8988T (cell line): ENCODE data around the gene LPIN2.
A peak's percentile ranks its signal among the peaks of the same experiment; 100 is the strongest.
"Not testable (repeated sequence)": the region's sequence is repeated elsewhere in the genome, so short reads cannot be mapped to it uniquely, and the experiment has no call there.

Experiments
- DNase-seq: peaks from one replicate; pipeline ENCODE4 v3.0.0; 2011

LPIN2 gene

GRCh38 chr18:3041843-3042242 is 28.9 kb upstream of the LPIN2 start:
- no peak for DNase-seq

- no peak for DNase-seq
These were observed 27.9 kb upstream of the LPIN2 start for GRCh38 chr18:3040881-3041280.

- DNase-seq: no peak
These were observed 27.2 kb upstream of the LPIN2 start for GRCh38 chr18:3040173-3040572.

- peak; percentile 70 for DNase-seq
These were observed 24.5 kb upstream of the LPIN2 start for GRCh38 chr18:3037423-3037915.

- DNase-seq: no peak
These were observed 23.2 kb upstream of the LPIN2 start for GRCh38 chr18:3036108-3036507.

- DNase-seq: no peak
These were observed 22.7 kb upstream of the LPIN2 start for GRCh38 chr18:3035635-3036034.

GRCh38 chr18:3032721-3033120 is 19.8 kb upstream of the LPIN2 start:
- DNase-seq: no peak

GRCh38 chr18:3029215-3029952 is 16.4 kb upstream of the LPIN2 start:
- DNase-seq: no peak

- not testable (repeated sequence) for DNase-seq
These were observed 15.2 kb upstream of the LPIN2 start for GRCh38 chr18:3028115-3028514.

GRCh38 chr18:3027370-3027891 is 14.5 kb upstream of the LPIN2 start:
- no peak for DNase-seq

GRCh38 chr18:3025544-3025943 is 12.6 kb upstream of the LPIN2 start:
- no peak for DNase-seq

GRCh38 chr18:3023603-3024002 is 10.7 kb upstream of the LPIN2 start:
- DNase-seq: not testable (repeated sequence)

GRCh38 chr18:3016585-3017297 is 3.8 kb upstream of the LPIN2 start:
- no peak for DNase-seq

- no peak for DNase-seq
These were observed 2.9 kb upstream of the LPIN2 start for GRCh38 chr18:3015851-3016250.

GRCh38 chr18:3015204-3015592 is 2.3 kb upstream of the LPIN2 start:
- DNase-seq: peak; percentile 56

GRCh38 chr18:3014503-3015203 is 1.7 kb upstream of the LPIN2 start:
- DNase-seq: no peak

- DNase-seq: peak; percentile 57
These were observed 564 bp downstream of the LPIN2 start for GRCh38 chr18:3012136-3013023.

GRCh38 chr18:3010086-3010485 is 2.9 kb downstream of the LPIN2 start:
- no peak for DNase-seq

- DNase-seq: no peak
These were observed 4.4 kb downstream of the LPIN2 start for GRCh38 chr18:3008541-3008940.

GRCh38 chr18:3007491-3007890 is 5.5 kb downstream of the LPIN2 start:
- DNase-seq: no peak

- no peak for DNase-seq
These were observed 7.5 kb downstream of the LPIN2 start for GRCh38 chr18:3005462-3005861.

- DNase-seq: not testable (repeated sequence)
These were observed 9.2 kb downstream of the LPIN2 start for GRCh38 chr18:3003766-3004165.
